Tibial nerve (tissue), 4 donors: Measurements from ENCODE around the gene B3GAT2. TPM values are rescaled to one million over a fixed set of nuclear protein-coding genes. Genes with fewer than 3 reads are reported as not detected.
"Not testable (repeated sequence)": the region's sequence is repeated elsewhere in the genome, so short reads cannot be mapped to it uniquely, and the experiment has no call there.

Experiments used
- DNase-seq, 2 donors: peaks; one replicate each; pipeline ENCODE4 v3.0.0-alpha.2; 2019; ENCODE audit warnings: low spot score in 2 of 2
- H3K27ac ChIP-seq, 4 donors: fragments of 200-600 bp; sonication (generic) in 3 of 4; one replicate each; pipeline ENCODE4 v1.5.1; 2017 to 2019; ENCODE audit warnings: mild to moderate bottlenecking in 1 of 4
- H3K27me3 ChIP-seq, 2 donors: fragments of 200-600 bp; sonication (generic) in 1 of 2; one replicate each; pipeline versions ENCODE4 v1.5.1 to v1.6.0; 2017 to 2019
- H3K36me3 ChIP-seq, 3 donors: fragments of 200-600 bp; sonication (generic); one replicate each; pipeline ENCODE4 v1.5.1; 2018 to 2019
- H3K4me1 ChIP-seq, 4 donors: fragments of 200-600 bp; sonication (generic) in 3 of 4; one replicate each; pipeline ENCODE4 v1.5.1; 2017 to 2019
- H3K4me3 ChIP-seq, 4 donors: fragments of 200-600 bp; sonication (generic) in 3 of 4; one replicate each; pipeline ENCODE4 v1.5.1; 2017 to 2019; ENCODE audit warnings: mild to moderate bottlenecking in 1 of 4, moderate library complexity in 1 of 4
- H3K9me3 ChIP-seq, 4 donors: fragments of 200-600 bp; sonication (generic) in 3 of 4; one replicate each; pipeline ENCODE4 v1.5.1; 2017 to 2019
- CTCF ChIP-seq, 5 experiments: fragments of 200-600 bp in 3 of 5; fragments of 450-650 bp in 2 of 5; sonication (generic) in 3 of 5; IDR thresholded peaks; one replicate each; pipeline ENCODE4 v1.5.1; 2016 to 2019; ENCODE audit warnings: antibody characterized with exemption in 5 of 5, mild to moderate bottlenecking in 3 of 5, moderate library complexity in 2 of 5
- EP300 ChIP-seq, 2 donors: sonication (generic); formaldehyde crosslinking; IDR thresholded peaks; one replicate each; pipeline ENCODE4 v1.6.1; 2017; ENCODE audit warnings: antibody characterized with exemption in 2 of 2, mild to moderate bottlenecking in 1 of 2
- POLR2A ChIP-seq, 2 donors: fragments of 450-650 bp; IDR thresholded peaks; one replicate each; pipeline ENCODE4 v1.6.1; 2017; ENCODE audit warnings: antibody characterized with exemption in 2 of 2, mild to moderate bottlenecking in 2 of 2, moderate library complexity in 2 of 2
- WGBS, 2 donors: methylation state at CpG; one replicate each; pipeline ENCODE4 v1.1.5; 2018; 5-methylcytosine and 5-hydroxymethylcytosine counted together
- total RNA-seq, 4 donors: library from RNA; depleted of rRNA; stranded (reverse); fragments of >200 nt; gene quantifications; one replicate each; pipeline ENCODE4 v1.1.0, GENCODE V29; 2016

The B3GAT2 gene
- total RNA-seq, 4 donors from 2014 or later, result 0.30 TPM; not detected in 3

- no peak for DNase-seq
- no peaks in the 10 kb centered on the region for H3K9me3 ChIP-seq
- 35 to 36% methylated on average over 3 of the region's 3 CpGs for WGBS, 2 donors
Observed at GRCh38 chr6:70954176-70954575, 2.7 kb downstream of the B3GAT2 start.

GRCh38 chr6:70952608-70953165 is 4.2 kb downstream of the B3GAT2 start:
- peaks cover 0 to 28% (median 20%) of the 10 kb centered on the region in 4 donors for H3K4me1 ChIP-seq
- no peaks in the 10 kb centered on the region for H3K36me3 ChIP-seq
- 48 to 61% methylated on average over 3 of the region's 3 CpGs for WGBS, 2 donors
- peaks cover 0 to 39% of the 10 kb centered on the region in 2 donors for H3K27me3 ChIP-seq
- no peak overlapping the region for H3K27ac ChIP-seq
- DNase-seq, result no peak
- TF ChIP-seq EP300 (IDR thresholded peaks at IDR 0.05) (no peak), CTCF (IDR thresholded peaks at IDR 0.05) (no peak), POLR2A (IDR thresholded peaks at IDR 0.05) (no peak)
- H3K4me3 ChIP-seq, result no peak overlapping the region
- no peaks in the 10 kb centered on the region for H3K9me3 ChIP-seq

More at GRCh38 chr6:70954176-70954575, 2.7 kb downstream of the B3GAT2 start:
- H3K4me1 ChIP-seq, result peaks cover 0 to 28% (median 20%) of the 10 kb centered on the region in 4 donors
- H3K27me3 ChIP-seq, result peaks cover 0 to 46% of the 10 kb centered on the region in 2 donors
- no peak overlapping the region for H3K4me3 ChIP-seq
- no peak overlapping the region for H3K27ac ChIP-seq
- TF ChIP-seq EP300 (IDR thresholded peaks at IDR 0.05) (no peak), CTCF (IDR thresholded peaks at IDR 0.05) (no peak), POLR2A (IDR thresholded peaks at IDR 0.05) (no peak)
- H3K36me3 ChIP-seq, result no peaks in the 10 kb centered on the region

GRCh38 chr6:70944321-70944720 is 12.5 kb downstream of the B3GAT2 start:
- not testable (repeated sequence) for H3K36me3 ChIP-seq, H3K4me1 ChIP-seq, DNase-seq, H3K27me3 ChIP-seq, H3K4me3 ChIP-seq, H3K9me3 ChIP-seq, H3K27ac ChIP-seq
- WGBS, 2 donors, result 79 to 88% methylated on average over 4 to 10 of the region's 10 CpGs

- Histone ChIP-seq H3K9me3 (peaks cover 0 to 8% (median 0%) of the 10 kb centered on the region in 4 donors), H3K4me1 (no peaks in the 10 kb centered on the region), H3K36me3 (no peaks in the 10 kb centered on the region), H3K27ac (no peak overlapping the region), H3K27me3 (no peaks in the 10 kb centered on the region), H3K4me3 (no peak overlapping the region)
- 75 to 92% methylated on average over 3 of the region's 3 CpGs for WGBS, 2 donors
- DNase-seq, result no peak
- TF ChIP-seq POLR2A (IDR thresholded peaks at IDR 0.05), result no peak
- TF ChIP-seq CTCF (IDR thresholded peaks at IDR 0.05), result no peak
- no peak for TF ChIP-seq EP300 (IDR thresholded peaks at IDR 0.05)
Observed at GRCh38 chr6:70933853-70934252, 23.0 kb downstream of the B3GAT2 start.

GRCh38 chr6:70905742-70906141 is 51.1 kb downstream of the B3GAT2 start:
- Histone ChIP-seq H3K9me3 (no peaks in the 10 kb centered on the region), H3K36me3 (no peaks in the 10 kb centered on the region), H3K4me1 (no peaks in the 10 kb centered on the region), H3K4me3 (no peak overlapping the region), H3K27me3 (no peaks in the 10 kb centered on the region), H3K27ac (no peak overlapping the region)
- WGBS, 2 donors, result 42 to 57% methylated on average over 1 of the region's 1 CpG
- TF ChIP-seq POLR2A (IDR thresholded peaks at IDR 0.05), result no peak
- TF ChIP-seq CTCF (IDR thresholded peaks at IDR 0.05), result no peak
- TF ChIP-seq EP300 (IDR thresholded peaks at IDR 0.05), result no peak
- no peak for DNase-seq
